ENCODE measurements around the gene TOMM40L.

- TF ChIP-seq POLR2AphosphoS5 (IDR thresholded peaks at IDR 0.05; ENCODE audit: low read depth, low read length) (no peak), POLR2A (IDR thresholded peaks at IDR 0.05; ENCODE audit: low read depth, low read length) (no peak), SPI1 (IDR thresholded peaks at IDR 0.05; ENCODE audit: low read depth, low read length) (no peak), TAF1 (IDR thresholded peaks at IDR 0.05; ENCODE audit: low read depth, low read length) (no peak), POU2F2 (IDR thresholded peaks at IDR 0.05; ENCODE audit: low read depth, low read length) (no peak), PAX5 (IDR thresholded peaks at IDR 0.05; ENCODE audit: insufficient read depth, low read length, severe bottlenecking) (no peak)
Measured at GRCh38 chr1:161222175-161223019, 3.5 kb upstream of the TOMM40L start.
